Type B pancreatic cell (in vitro differentiated cells): ENCODE data around the gene IFI16. TPM values are rescaled to one million over a fixed set of nuclear protein-coding genes. Genes with fewer than 3 reads are reported as not detected.
A peak's percentile ranks its signal among the peaks of the same experiment; 100 is the strongest.

ENCODE experiments used
- DNase-seq: peaks from one replicate; pipeline ENCODE4 v3.0.0; 2021; ENCODE audit warnings: mixed read lengths; ENCODE audit not compliant: unreplicated experiment; ENCODE audit errors: extremely low spot score
- H3K27ac Mint-ChIP-seq: 2 replicates; pipeline ENCODE4 v1.8.0; 2021; ENCODE audit warnings: mild to moderate bottlenecking, mixed read lengths
- H3K27me3 Mint-ChIP-seq: 2 replicates; pipeline ENCODE4 v1.8.0; 2021; ENCODE audit warnings: mixed read lengths
- H3K36me3 Mint-ChIP-seq: 2 replicates; pipeline ENCODE4 v1.8.0; 2021; ENCODE audit warnings: mixed read lengths
- H3K4me1 Mint-ChIP-seq: one replicate; pipeline ENCODE4 v1.8.0; 2021; ENCODE audit warnings: mixed read lengths; ENCODE audit not compliant: unreplicated experiment
- H3K4me3 Mint-ChIP-seq: 2 replicates; pipeline ENCODE4 v1.8.0; 2021; ENCODE audit warnings: mild to moderate bottlenecking, mixed read lengths
- H3K9me3 Mint-ChIP-seq: 2 replicates; pipeline ENCODE4 v1.8.0; 2021; ENCODE audit warnings: mixed read lengths
- CTCF ChIP-seq: fragments of 200-600 bp; sonication (generic); conservative IDR thresholded peaks from 2 replicates; pipeline ENCODE4 v1.5.0; 2021; ENCODE audit warnings: antibody characterized with exemption, mild to moderate bottlenecking
- total RNA-seq: library from RNA; stranded (reverse); gene quantifications from 2 replicates; pipeline ENCODE4 v1.2.1, GENCODE V29; 2021; ENCODE audit warnings: low replicate concordance

Gene IFI16
- total RNA-seq, 1 donor from 2014 or later: 20.9 TPM

- H3K9me3 Mint-ChIP-seq: no peaks in the 10 kb centered on the region
- no peaks in the 10 kb centered on the region for H3K36me3 Mint-ChIP-seq
- H3K4me3 Mint-ChIP-seq: no peak overlapping the region
- DNase-seq: no peak
- no peak for TF ChIP-seq CTCF
- H3K27me3 Mint-ChIP-seq: peaks cover 7% of the 10 kb centered on the region
- H3K27ac Mint-ChIP-seq: no peak overlapping the region
- no peaks in the 10 kb centered on the region for H3K4me1 Mint-ChIP-seq
Measured at GRCh38 chr1:158989424-158989823, 20.3 kb upstream of the IFI16 start.

- H3K4me1 Mint-ChIP-seq: no peaks in the 10 kb centered on the region
- peaks cover 7% of the 10 kb centered on the region for H3K27me3 Mint-ChIP-seq
- no peak overlapping the region for H3K4me3 Mint-ChIP-seq
- no peaks in the 10 kb centered on the region for H3K9me3 Mint-ChIP-seq
- no peaks in the 10 kb centered on the region for H3K36me3 Mint-ChIP-seq
- no peak for DNase-seq
- TF ChIP-seq CTCF: no peak
- no peak overlapping the region for H3K27ac Mint-ChIP-seq
Measured at GRCh38 chr1:158992787-158993312, 16.9 kb upstream of the IFI16 start.

GRCh38 chr1:158996998-158997397 is 12.7 kb upstream of the IFI16 start:
- no peak for TF ChIP-seq CTCF
- H3K36me3 Mint-ChIP-seq: no peaks in the 10 kb centered on the region
- no peaks in the 10 kb centered on the region for H3K9me3 Mint-ChIP-seq
- H3K27me3 Mint-ChIP-seq: peaks cover 4% of the 10 kb centered on the region
- peaks cover 16% of the 10 kb centered on the region for H3K4me1 Mint-ChIP-seq
- no peak overlapping the region for H3K27ac Mint-ChIP-seq
- no peak overlapping the region for H3K4me3 Mint-ChIP-seq
- no peak for DNase-seq

- TF ChIP-seq CTCF: no peak
- Mint-ChIP-seq H3K36me3 (no peaks in the 10 kb centered on the region), H3K9me3 (no peaks in the 10 kb centered on the region), H3K4me3 (peak overlapping the region; percentile 82), H3K4me1 (peaks cover 16% of the 10 kb centered on the region), H3K27ac (no peak overlapping the region), H3K27me3 (peaks cover 4% of the 10 kb centered on the region)
- DNase-seq: no peak
Measured at GRCh38 chr1:158998037-158998780, 11.5 kb upstream of the IFI16 start.

GRCh38 chr1:158998781-158999161 is 10.9 kb upstream of the IFI16 start:
- peak; percentile 98 for TF ChIP-seq CTCF
- Mint-ChIP-seq H3K36me3 (no peaks in the 10 kb centered on the region), H3K27ac (no peak overlapping the region), H3K27me3 (peaks cover 4% of the 10 kb centered on the region), H3K4me1 (peaks cover 16% of the 10 kb centered on the region), H3K4me3 (peak overlapping the region; percentile 82), H3K9me3 (no peaks in the 10 kb centered on the region)
- no peak for DNase-seq
